NCI-H2029 (cell line): ENCODE data around the gene C20orf204.
"Not testable (repeated sequence)": the region's sequence is repeated elsewhere in the genome, so short reads cannot be mapped to it uniquely, and the experiment has no call there.

Source experiments
- DNase-seq: peaks from one replicate; lab custom pipeline; 2025; lab: John Stamatoyannopoulos, UW

The C20orf204 gene, protein sequence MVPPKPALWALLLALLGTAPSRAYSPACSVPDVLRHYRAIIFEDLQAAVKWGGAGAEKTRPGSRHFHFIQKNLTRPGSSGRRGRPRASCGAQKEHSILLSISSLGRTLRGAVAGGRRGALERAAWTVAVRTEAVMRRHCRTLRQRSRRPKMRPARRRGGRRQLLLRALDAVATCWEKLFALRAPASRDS

GRCh38 chr20:64035933-64036345 is at the start of gene C20orf204:
TSS of gene C20orf204 (plus strand) at chr20:64036182. CDS start at chr20:64036324, 142 bp downstream.
- DNase-seq: no peak

DNA sequence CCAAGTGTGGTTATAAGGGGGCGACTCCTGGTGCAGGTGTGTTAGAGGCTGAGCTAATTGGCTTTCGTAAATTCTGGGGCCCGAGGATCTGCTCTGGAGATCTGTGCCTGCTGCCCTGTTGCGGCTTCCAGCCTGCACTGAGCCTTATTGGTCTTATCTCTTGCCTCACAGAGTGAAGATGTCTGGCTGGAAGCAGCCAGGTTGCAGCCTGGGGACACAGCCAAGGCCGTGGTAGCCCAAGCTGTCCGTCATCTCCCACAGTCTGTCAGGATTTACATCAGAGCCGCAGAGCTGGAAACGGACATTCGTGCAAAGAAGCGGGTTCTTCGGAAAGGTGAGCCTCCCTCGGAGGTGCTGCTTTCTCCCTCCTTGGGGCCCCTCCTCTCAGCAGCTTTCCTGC is 35.1 kb upstream of the C20orf204 start:
- DNase-seq: no peak

GRCh38 chr20:64001607-64002011 is 34.4 kb upstream of the C20orf204 start:
- peak; percentile 87 for DNase-seq

DNA sequence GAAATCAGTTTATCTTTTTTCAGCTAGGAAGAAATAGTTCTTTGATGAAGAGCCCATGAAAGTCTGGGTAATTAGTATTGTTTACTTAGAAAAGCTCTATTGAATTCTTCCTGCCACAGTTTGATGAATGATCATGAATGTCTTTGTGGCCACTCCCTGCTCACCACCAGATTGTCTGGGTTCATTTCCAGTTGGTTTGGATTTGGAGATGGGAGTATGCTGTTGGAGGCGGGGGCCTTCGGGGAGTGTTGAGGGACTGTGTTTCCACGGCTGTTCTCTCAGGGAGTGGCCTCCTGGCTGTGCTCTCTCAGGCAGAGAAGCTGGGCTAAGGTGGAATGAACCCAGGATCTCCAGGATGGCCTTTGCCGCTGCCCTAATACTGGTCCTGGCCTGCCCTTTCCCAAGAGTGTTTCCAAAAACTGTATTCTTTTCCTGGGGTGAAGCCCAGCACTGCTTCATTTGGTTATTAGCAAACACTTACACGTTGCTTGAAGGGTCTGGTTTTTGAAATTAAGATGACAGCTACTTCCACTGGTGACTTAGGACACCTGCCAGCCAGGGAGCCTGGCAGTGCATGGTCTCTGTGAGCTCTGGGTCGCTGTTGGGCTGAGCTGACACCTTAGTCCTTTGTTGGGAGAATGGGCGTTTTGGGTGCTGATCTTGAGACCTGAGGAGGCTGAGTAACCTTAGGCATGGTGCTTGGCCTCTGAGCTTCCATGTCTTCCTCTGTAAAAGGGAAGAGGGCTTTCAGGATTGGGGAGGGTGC is 31.8 kb upstream of the C20orf204 start:
- DNase-seq: no peak

GRCh38 chr20:64005394-64005793 is 30.6 kb upstream of the C20orf204 start:
- DNase-seq: no peak

- DNase-seq: no peak
Measured at GRCh38 chr20:64006490-64006889, 29.5 kb upstream of the C20orf204 start.

GRCh38 chr20:64006902-64007301 is 29.1 kb upstream of the C20orf204 start:
- no peak for DNase-seq

DNA sequence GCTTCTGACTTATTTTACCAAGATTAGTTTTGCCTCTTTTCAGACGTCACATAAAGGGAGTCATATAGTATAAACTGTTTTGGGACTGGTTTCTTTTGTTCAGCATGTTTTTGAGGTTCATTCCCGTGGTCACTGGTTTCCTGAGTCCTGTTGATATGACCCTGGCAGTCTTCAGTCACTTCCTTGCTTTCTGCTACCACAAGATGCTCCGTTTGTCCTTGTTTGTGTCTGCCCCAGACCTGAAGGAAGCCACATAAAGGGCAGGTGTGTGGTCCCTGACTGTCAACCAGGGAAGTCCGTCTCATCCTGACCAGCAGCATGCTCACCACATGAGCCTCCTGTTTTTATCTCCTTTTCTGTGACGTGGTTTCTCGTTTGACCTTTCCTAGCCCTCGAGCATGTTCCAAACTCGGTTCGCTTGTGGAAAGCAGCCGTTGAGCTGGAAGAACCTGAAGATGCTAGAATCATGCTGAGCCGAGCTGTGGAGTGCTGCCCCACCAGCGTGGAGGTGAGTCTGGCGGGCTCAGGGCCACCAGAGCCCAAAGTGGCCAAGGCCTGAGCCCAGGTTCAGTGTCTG is 26.1 kb upstream of the C20orf204 start:
- DNase-seq: no peak

DNA sequence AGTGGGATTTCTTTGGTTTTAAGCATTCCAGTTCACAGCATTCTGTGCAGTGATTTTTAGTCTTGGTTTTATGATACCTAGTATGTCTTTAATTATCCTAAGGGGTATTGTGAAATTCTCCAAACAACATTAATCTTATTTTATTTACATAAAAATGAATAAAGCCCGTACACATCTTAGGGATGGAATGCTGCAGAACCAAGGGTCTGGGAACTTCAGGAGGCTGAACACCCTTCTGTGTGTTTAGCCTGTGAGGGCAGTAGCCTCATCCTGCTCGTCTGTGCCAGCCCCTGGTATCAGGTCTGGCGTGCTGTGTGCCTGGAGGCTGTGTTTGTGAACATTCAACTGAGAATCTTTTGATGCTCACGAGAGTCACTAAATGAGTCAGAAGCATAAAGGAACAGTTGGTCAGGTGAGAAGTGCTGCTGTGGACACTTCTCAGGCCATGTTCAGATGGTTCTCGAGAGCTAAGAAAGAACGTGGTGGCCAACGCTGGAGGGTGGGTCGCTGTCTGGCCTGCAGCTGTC is 25.2 kb upstream of the C20orf204 start:
- no peak for DNase-seq

DNA sequence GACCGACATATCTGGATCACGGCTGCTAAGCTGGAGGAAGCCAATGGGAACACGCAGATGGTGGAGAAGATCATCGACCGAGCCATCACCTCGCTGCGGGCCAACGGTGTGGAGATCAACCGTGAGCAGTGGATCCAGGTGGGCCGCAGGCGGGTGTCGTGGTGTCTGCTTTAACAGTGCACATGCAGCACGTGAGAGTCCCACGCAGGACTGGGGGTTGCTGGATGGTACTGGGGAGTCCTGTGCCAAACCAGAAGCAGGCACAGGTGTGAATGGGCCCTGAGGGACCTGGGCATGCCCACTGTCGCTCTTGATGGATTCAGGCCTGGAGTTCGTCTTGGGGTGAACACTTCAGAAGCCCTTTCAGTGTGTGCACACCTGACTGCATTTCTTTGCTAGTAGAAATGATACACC is 24.6 kb upstream of the C20orf204 start:
- no peak for DNase-seq

DNA sequence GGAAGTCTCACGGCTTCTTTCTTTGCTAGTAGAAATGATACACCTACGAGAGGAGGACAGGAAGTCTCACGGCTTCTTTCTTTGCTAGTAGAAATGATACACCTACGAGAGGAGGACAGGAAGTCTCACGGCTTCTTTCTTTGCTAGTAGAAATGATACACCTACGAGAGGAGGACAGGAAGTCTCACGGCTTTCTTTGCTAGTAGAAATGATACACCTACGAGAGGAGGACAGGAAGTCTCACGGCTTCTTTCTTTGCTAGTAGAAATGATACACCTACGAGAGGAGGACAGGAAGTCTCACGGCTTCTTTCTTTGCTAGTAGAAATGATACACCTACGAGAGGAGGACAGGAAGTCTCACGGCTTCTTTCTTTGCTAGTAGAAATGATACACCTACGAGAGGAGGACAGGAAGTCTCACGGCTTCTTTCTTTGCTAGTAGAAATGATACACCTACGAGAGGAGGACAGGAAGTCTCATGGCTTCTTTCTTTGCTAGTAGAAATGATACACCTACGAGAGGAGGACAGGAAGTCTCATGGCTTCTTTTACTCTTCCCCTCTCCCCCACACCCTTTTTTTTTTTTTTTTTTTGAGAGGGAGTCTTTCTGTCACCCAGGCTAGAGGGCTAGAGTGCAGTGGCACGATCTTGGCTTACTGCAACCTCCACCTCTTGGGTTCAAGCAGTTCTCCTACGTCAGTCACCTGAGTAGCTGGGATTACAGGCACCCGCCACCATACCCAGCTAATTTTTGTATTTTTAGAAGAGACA is 23.4 kb upstream of the C20orf204 start:
- not testable (repeated sequence) for DNase-seq

GRCh38 chr20:64015635-64016034 is 20.3 kb upstream of the C20orf204 start:
- no peak for DNase-seq

- no peak for DNase-seq
Measured at GRCh38 chr20:64021124-64021975, 14.6 kb upstream of the C20orf204 start.

DNA sequence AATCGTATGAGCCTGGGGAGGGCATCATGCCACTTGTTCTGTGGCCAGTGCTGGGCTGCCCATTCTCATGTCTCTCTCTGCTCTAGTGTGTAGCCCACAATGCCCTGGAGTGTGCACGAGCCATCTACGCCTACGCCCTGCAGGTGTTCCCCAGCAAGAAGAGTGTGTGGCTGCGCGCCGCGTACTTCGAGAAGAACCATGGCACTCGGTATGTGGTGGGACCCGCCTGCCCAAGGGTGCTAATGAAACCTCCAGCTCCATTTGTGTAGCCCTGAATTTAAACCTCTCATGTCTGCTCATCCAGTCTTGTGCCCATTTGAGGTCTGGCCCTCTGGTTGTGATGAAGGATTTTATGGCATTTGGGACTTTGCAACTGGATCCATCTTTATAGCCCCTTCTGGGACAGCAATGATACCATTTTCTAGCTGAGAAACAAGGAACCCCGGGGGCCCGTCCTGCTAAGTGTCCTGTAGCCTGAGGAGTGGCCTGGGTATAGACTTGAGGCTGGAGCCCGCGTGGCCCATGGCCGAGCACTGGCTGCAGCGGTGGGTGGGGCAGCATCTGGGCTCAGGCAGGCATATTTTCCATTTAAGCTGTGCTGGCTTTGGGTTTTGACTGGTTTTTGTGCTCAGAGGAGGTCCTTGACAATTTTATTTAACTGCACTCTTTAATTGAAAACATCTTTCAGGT is 13.2 kb upstream of the C20orf204 start:
- no peak for DNase-seq

DNA sequence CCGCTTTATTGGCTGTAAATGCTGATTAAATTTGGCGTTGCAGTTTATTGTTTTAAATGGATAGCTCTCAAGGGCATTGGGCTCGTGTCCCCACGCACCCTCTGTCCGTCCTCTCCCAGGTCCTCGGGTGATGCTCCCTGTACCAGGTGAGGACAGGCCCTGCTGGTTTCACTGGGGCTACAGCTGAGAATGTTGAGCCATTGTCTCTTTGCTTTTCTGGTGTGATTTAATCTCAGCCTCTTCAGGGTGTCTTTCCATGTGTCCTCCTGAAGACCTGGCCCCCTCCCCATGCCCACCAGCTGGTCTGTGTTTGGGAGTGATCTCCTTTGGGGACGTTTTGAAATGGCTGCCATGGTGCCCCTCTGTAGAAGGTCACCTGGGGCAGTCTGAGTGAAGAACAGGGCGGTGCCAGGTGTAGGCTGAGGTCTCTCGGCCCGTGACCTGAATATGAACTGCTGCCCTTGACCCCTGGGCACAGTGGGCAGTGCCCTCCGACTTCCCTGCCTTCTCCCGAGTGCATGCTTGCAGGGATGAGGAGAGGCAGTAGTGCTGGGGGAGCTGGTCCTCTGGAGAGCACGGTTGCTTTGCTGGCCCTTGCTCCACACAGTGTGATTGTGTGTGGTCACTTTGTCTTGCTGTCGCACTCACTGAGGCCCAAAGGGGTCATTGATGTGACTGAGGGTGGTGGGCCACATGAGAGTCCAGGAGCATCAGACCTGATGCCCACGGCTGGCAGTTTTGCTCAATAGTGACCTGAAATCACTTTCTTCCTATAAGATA is 12.4 kb upstream of the C20orf204 start:
- DNase-seq: no peak

GRCh38 chr20:64024141-64024990 is 11.6 kb upstream of the C20orf204 start:
- no peak for DNase-seq

- no peak for DNase-seq
Measured at GRCh38 chr20:64025101-64025825, 10.7 kb upstream of the C20orf204 start.

GRCh38 chr20:64025826-64026412 is 10.1 kb upstream of the C20orf204 start:
- DNase-seq: no peak
